ENCODE data around the gene RBM48. TPM values are rescaled to one million over a fixed set of nuclear protein-coding genes. Genes with fewer than 3 reads are reported as not detected.

Gene RBM48
- total RNA-seq, 1 experiment from 2014 or later = 14.6 TPM

GRCh38 chr7:92503767-92504166 is 24.8 kb upstream of the RBM48 start:
- RAD21 ChIA-PET (ENCODE audit: low non-redundant PET in 1 of 2, low total read pairs in 2 of 2, uncharacterized antibody in 2 of 2, unreplicated experiment in 2 of 2) = no interaction called here
- POLR2A ChIA-PET = no interaction called here

DNA sequence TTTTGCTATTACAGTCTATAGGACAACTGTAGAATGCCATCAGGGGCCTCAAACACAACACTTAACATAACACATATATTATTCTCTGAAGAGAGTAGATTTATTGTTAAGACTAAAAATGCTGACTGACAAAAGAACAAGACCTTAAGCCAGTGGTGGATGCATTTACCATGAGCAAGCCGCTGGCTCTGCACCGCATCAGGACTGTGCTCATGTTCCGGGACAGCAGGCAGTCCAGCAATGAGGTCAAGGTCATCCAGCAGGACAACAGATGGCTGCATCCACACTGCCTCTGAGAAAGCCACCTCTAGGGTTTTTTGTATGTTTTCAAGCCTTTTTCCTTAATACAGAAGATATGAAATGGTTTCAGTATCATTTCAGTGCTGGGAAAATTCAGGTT is 24.0 kb upstream of the RBM48 start:
- ChIA-PET CTCF (no interaction called here), RAD21 (ENCODE audit: low non-redundant PET in 1 of 2, low total read pairs in 2 of 2, uncharacterized antibody in 2 of 2, unreplicated experiment in 2 of 2) (no interaction called here)
- intact Hi-C loops (cut with micrococcal nuclease) = no loop called here

More at GRCh38 chr7:92503767-92504166, 24.8 kb upstream of the RBM48 start:
- TF ChIP-seq JUND (IDR thresholded peaks at IDR 0.05) (no peak), POLR2AphosphoS5 (IDR thresholded peaks at IDR 0.05; ENCODE audit: low read depth, low read length) (no peak), SIN3A (IDR thresholded peaks at IDR 0.05; ENCODE audit: low read depth) (no peak), ZNF274 (IDR thresholded peaks at IDR 0.05; ENCODE audit: low read depth, low read length) (no peak), SRF (IDR thresholded peaks at IDR 0.05; ENCODE audit: low read depth) (no peak), TCF7L2 (IDR thresholded peaks at IDR 0.05; ENCODE audit: borderline replicate concordance, extremely low read depth, insufficient read depth, insufficient read length) (no peak), FOSL1 (IDR thresholded peaks at IDR 0.05; ENCODE audit: low read depth) (no peak), CEBPB (IDR thresholded peaks at IDR 0.05; ENCODE audit: low read depth) (no peak)
- Histone ChIP-seq H3K27me3 (ENCODE audit: insufficient read depth, low read length) (no peaks in the 10 kb centered on the region), H3K4me2 (ENCODE audit: low read length) (no peak overlapping the region), H3K4me3 (replicated peaks in 1 of 2; ENCODE audit: low read depth in 1 of 2, low read length in 2 of 2) (no peak overlapping the region), H2AFZ (ENCODE audit: low read depth, low read length, poor library complexity, severe bottlenecking) (no peak overlapping the region), H3K27ac (ENCODE audit: low read depth, low read length) (no peak overlapping the region), H3K4me1 (ENCODE audit: control insufficient read depth in 1 of 2, insufficient read depth in 2 of 2, low read length in 2 of 2) (no peaks in the 10 kb centered on the region), H3K79me2 (ENCODE audit: insufficient read depth, low read length) (no peaks in the 10 kb centered on the region), H3K9ac (ENCODE audit: low read length) (no peak overlapping the region), H4K20me1 (ENCODE audit: insufficient read depth) (no peaks in the 10 kb centered on the region), H3K9me2 (ENCODE audit: insufficient read depth) (no peaks in the 10 kb centered on the region), H3K9me3 (ENCODE audit: control insufficient read depth in 1 of 2, insufficient read depth in 1 of 2, low read depth in 1 of 2, low read length in 2 of 2) (no peaks in the 10 kb centered on the region), H3K36me3 (ENCODE audit: control insufficient read depth in 1 of 2, insufficient read depth in 2 of 2, low read length in 2 of 2) (peaks cover 0 to 30% of the 10 kb centered on the region in 2 experiments; a peak in 2 of 4 replicates)
- ATAC-seq (no peak), DNase-seq (ENCODE audit: low read depth, low spot score) (no peak)
- CTCF ChIA-PET = no interaction called here
- intact Hi-C loops (cut with micrococcal nuclease) = no loop called here
- no TSS peak for BruUV-seq (replicated peaks)

More for the DNA sequence above, 24.0 kb upstream of the RBM48 start:
- H3K9me3 ChIP-seq (ENCODE audit: control insufficient read depth in 1 of 2, insufficient read depth in 1 of 2, low read depth in 1 of 2, low read length in 2 of 2) = no peaks in the 10 kb centered on the region
- H3K36me3 ChIP-seq (ENCODE audit: control insufficient read depth in 1 of 2, insufficient read depth in 2 of 2, low read length in 2 of 2) = peaks cover 0 to 26% of the 10 kb centered on the region in 2 experiments; a peak in 2 of 4 replicates
- no peak overlapping the region for H3K27ac ChIP-seq (ENCODE audit: low read depth, low read length)
- H3K4me1 ChIP-seq (ENCODE audit: control insufficient read depth in 1 of 2, insufficient read depth in 2 of 2, low read length in 2 of 2) = no peaks in the 10 kb centered on the region
- no peaks in the 10 kb centered on the region for H3K27me3 ChIP-seq (ENCODE audit: insufficient read depth, low read length)
- no peak overlapping the region for H2AFZ ChIP-seq (ENCODE audit: low read depth, low read length, poor library complexity, severe bottlenecking)
- H3K79me2 ChIP-seq (ENCODE audit: insufficient read depth, low read length) = no peaks in the 10 kb centered on the region
- H3K4me2 ChIP-seq (ENCODE audit: low read length) = no peak overlapping the region
- DNase-seq (ENCODE audit: low read depth, low spot score) (no peak), ATAC-seq (no peak)
- H3K9me2 ChIP-seq (ENCODE audit: insufficient read depth) = no peaks in the 10 kb centered on the region
- no peak overlapping the region for H3K9ac ChIP-seq (ENCODE audit: low read length)
- POLR2A ChIA-PET = no interaction called here
- TF ChIP-seq POLR2A (IDR thresholded peaks at IDR 0.05; ENCODE audit: borderline replicate concordance, extremely low read depth, insufficient read depth, insufficient read length) (no peak), JUND (IDR thresholded peaks at IDR 0.05) (no peak), RAD21 (IDR thresholded peaks at IDR 0.05; ENCODE audit: low read depth) (no peak), ELF1 (IDR thresholded peaks at IDR 0.05; ENCODE audit: borderline replicate concordance, low read depth) (no peak), SIN3A (IDR thresholded peaks at IDR 0.05; ENCODE audit: low read depth) (no peak), ATF3 (IDR thresholded peaks at IDR 0.05) (no peak)
- TF ChIP-seq, protein P1, sequence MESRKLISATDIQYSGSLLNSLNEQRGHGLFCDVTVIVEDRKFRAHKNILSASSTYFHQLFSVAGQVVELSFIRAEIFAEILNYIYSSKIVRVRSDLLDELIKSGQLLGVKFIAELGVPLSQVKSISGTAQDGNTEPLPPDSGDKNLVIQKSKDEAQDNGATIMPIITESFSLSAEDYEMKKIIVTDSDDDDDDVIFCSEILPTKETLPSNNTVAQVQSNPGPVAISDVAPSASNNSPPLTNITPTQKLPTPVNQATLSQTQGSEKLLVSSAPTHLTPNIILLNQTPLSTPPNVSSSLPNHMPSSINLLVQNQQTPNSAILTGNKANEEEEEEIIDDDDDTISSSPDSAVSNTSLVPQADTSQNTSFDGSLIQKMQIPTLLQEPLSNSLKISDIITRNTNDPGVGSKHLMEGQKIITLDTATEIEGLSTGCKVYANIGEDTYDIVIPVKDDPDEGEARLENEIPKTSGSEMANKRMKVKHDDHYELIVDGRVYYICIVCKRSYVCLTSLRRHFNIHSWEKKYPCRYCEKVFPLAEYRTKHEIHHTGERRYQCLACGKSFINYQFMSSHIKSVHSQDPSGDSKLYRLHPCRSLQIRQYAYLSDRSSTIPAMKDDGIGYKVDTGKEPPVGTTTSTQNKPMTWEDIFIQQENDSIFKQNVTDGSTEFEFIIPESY (IDR thresholded peaks at IDR 0.05; ENCODE audit: extremely low read depth, insufficient replicate concordance, low read length) = no peak
- H3K4me3 ChIP-seq (replicated peaks in 1 of 2; ENCODE audit: low read depth in 1 of 2, low read length in 2 of 2) = no peak overlapping the region
- no peaks in the 10 kb centered on the region for H4K20me1 ChIP-seq (ENCODE audit: insufficient read depth)
- BruUV-seq (replicated peaks) = no TSS peak

Data from HCT116 (cell line).